Colonic mucosa (tissue), 4 donors: ENCODE data around the gene RAB40B. TPM values are rescaled to one million over a fixed set of nuclear protein-coding genes. Genes with fewer than 3 reads are reported as not detected.

Source experiments
- DNase-seq: peaks from one replicate; pipeline ENCODE4 v3.0.0-alpha.2; 2020
- H3K27ac ChIP-seq: fragments of 200-600 bp; one replicate; pipeline ENCODE4 v1.8.0; 2021
- H3K27me3 ChIP-seq: fragments of 200-600 bp; one replicate; pipeline ENCODE4 v1.8.0; 2021
- H3K36me3 ChIP-seq: fragments of 200-600 bp; one replicate; pipeline ENCODE4 v1.8.0; 2021
- H3K4me1 ChIP-seq: fragments of 200-600 bp; one replicate; pipeline ENCODE4 v1.8.0; 2021; ENCODE audit warnings: mild to moderate bottlenecking
- H3K4me3 ChIP-seq: fragments of 200-600 bp; one replicate; pipeline ENCODE4 v1.8.0; 2021
- H3K9ac ChIP-seq, 2 donors: one replicate each; pipeline ENCODE4 v1.7.0; 2013; ENCODE audit warnings: control low read depth in 2 of 2, low read depth in 2 of 2, low read length in 2 of 2
- H3K9me3 ChIP-seq: fragments of 200-600 bp; one replicate; pipeline ENCODE4 v1.8.0; 2021
- intact Hi-C: fragments of 100-400 bp; cut with DNase I; formaldehyde crosslinking; loops from one replicate; pipeline ENCODE4 v1.14.1; 2022
- total RNA-seq, 2 donors: library from RNA; stranded (reverse); fragmentation: NEBNext Ultra II Directional in 1 of 2; extraction: Animal tissue kit (Norgen Biotek cat#: 25700) in 1 of 2; gene quantifications; one replicate each; pipeline ENCODE4 v1.2.1, GENCODE V29; 2021
- TF ChIP-seq, protein P1 (sequence below): fragments of 200-600 bp; IDR thresholded peaks from one replicate; pipeline ENCODE4 v1.8.0; 2022; ENCODE audit warnings: antibody characterized with exemption, mild to moderate bottlenecking
- donor health status: healthy.
- donor health status: DM: no; HTN: no; CAD: no.
- donor health status: DM: no; HTN: no; CAD: no.

The RAB40B gene
- total RNA-seq, 2 donors from 2014 or later: 34.7 to 35.8 TPM

DNA sequence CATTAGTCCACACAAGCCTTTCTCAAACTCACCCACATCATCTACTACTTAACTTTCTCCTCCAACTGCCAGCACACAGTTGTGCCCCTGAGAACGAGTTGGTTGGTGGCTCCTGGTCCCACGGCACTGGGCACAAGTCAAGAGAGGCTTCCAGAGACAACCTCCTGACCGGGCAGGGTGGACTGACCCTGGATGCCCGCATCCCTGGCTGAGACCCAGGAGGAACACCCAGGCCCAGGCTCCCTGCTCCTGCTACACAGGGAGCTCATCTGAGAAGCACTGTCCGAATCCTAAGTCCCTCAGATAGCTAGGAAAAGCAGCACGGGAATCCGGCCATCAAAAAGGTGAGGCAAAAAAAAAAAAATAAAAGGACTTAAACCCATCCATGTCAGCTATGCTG, 79.3 kb downstream of the RAB40B start:
- H3K9me3 ChIP-seq: no peaks in the 10 kb centered on the region
- H3K27ac ChIP-seq: no peak overlapping the region
- no peak for DNase-seq
- no peaks in the 10 kb centered on the region for H3K27me3 ChIP-seq
- H3K9ac ChIP-seq: no peak overlapping the region
- no peaks in the 10 kb centered on the region for H3K4me1 ChIP-seq
- TF ChIP-seq, protein P1, sequence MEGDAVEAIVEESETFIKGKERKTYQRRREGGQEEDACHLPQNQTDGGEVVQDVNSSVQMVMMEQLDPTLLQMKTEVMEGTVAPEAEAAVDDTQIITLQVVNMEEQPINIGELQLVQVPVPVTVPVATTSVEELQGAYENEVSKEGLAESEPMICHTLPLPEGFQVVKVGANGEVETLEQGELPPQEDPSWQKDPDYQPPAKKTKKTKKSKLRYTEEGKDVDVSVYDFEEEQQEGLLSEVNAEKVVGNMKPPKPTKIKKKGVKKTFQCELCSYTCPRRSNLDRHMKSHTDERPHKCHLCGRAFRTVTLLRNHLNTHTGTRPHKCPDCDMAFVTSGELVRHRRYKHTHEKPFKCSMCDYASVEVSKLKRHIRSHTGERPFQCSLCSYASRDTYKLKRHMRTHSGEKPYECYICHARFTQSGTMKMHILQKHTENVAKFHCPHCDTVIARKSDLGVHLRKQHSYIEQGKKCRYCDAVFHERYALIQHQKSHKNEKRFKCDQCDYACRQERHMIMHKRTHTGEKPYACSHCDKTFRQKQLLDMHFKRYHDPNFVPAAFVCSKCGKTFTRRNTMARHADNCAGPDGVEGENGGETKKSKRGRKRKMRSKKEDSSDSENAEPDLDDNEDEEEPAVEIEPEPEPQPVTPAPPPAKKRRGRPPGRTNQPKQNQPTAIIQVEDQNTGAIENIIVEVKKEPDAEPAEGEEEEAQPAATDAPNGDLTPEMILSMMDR: no peak
- H3K36me3 ChIP-seq: peaks cover 18% of the 10 kb centered on the region
- no peak overlapping the region for H3K4me3 ChIP-seq
- intact Hi-C loops: no loop called here

GRCh38 chr17:82616021-82616711, 82.3 kb downstream of the RAB40B start:
- no peak for DNase-seq
- H3K4me1 ChIP-seq: no peaks in the 10 kb centered on the region
- intact Hi-C loops: no loop called here
- H3K4me3 ChIP-seq: no peak overlapping the region
- no peak overlapping the region for H3K27ac ChIP-seq
- no peak overlapping the region for H3K9ac ChIP-seq
- TF ChIP-seq, protein P1: no peak
- H3K27me3 ChIP-seq: no peaks in the 10 kb centered on the region
- H3K36me3 ChIP-seq: peaks cover 18% of the 10 kb centered on the region
- H3K9me3 ChIP-seq: no peaks in the 10 kb centered on the region

DNA sequence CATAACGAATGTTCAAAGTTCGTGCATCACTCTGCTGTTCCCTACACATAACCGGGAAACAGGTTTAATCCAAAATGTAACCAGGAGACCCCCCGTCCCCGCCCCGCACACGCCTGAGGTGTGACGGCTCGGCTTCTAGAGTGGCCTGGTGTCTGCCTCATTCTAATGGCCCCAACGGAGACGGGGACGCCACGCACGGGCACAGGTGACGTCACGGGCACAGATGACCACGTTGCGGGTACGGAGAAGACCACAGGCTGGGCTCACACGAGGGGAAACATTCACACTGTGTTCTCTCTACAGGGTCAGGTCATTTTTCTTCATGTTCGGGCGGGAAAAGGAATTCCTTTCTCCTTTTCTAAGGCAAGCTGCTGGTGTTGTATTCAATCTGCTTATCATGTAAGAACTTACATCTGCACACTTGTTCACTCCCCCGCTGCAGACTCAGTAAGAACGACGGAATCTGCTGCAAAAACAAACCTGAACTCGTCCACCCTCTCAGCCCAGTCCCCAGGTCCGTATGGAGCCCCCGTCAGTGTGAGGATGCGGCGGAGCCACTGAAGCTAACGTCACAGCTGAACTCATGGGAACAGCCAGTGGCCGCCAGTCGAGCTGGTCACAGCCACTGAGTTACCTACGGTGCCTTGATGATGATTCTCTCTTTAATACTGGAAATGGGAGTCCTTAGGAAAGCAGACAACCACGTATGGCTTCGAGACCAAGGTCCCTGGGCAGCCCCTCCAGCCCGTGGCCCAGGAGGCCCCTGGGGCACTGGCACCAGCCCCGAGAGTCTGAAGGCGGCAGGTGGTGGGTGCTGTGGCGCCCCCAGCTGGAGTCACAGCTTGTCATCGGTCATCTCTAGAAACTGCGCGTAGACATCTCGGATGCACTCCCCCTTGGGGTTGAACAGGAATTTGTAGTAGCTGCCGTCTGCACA, 83.1 kb downstream of the RAB40B start:
- TF ChIP-seq, protein P1: no peak
- Histone ChIP-seq H3K9ac (no peak overlapping the region), H3K4me1 (no peaks in the 10 kb centered on the region), H3K36me3 (peaks cover 18% of the 10 kb centered on the region), H3K27me3 (no peaks in the 10 kb centered on the region), H3K9me3 (no peaks in the 10 kb centered on the region), H3K27ac (no peak overlapping the region), H3K4me3 (no peak overlapping the region)
- intact Hi-C loops: no loop called here
- no peak for DNase-seq

DNA sequence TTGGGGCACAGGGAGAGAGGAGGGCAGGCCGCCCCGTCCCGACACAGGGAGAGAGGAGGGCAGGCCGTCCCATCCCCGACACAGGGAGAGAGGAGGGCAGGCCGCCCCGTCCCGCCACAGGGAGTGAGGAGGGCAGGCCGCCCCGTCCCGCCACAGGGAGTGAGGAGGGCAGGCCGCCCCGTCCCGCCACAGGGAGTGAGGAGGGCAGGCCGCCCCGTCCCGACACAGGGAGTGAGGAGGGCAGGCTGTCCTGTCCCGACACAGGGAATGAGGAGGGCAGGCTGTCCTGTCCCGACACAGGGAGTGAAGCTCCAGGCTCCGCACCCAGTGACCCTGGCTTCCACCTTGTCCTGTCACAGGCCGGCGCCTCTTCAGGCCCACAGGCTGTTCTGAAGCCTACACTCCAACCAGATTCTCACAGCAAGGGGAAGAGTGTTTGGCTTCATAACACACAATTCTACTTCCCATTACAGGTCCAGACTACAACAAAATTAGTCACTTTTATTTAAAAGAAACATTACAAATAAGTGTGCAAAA, 84.3 kb downstream of the RAB40B start:
- no peaks in the 10 kb centered on the region for H3K9me3 ChIP-seq
- TF ChIP-seq, protein P1: no peak
- no peaks in the 10 kb centered on the region for H3K4me1 ChIP-seq
- intact Hi-C loops: no loop called here
- no peaks in the 10 kb centered on the region for H3K27me3 ChIP-seq
- peaks cover 18% of the 10 kb centered on the region for H3K36me3 ChIP-seq
- no peak overlapping the region for H3K4me3 ChIP-seq
- H3K27ac ChIP-seq: no peak overlapping the region
- H3K9ac ChIP-seq: no peak overlapping the region
- DNase-seq: no peak

- peaks cover 14% of the 10 kb centered on the region for H3K36me3 ChIP-seq
- TF ChIP-seq, protein P1: no peak
- H3K27me3 ChIP-seq: no peaks in the 10 kb centered on the region
- H3K4me3 ChIP-seq: no peak overlapping the region
- no peaks in the 10 kb centered on the region for H3K9me3 ChIP-seq
- no peak overlapping the region for H3K9ac ChIP-seq
- DNase-seq: no peak
- intact Hi-C loops: no loop called here
- H3K4me1 ChIP-seq: no peaks in the 10 kb centered on the region
- no peak overlapping the region for H3K27ac ChIP-seq
Observed at GRCh38 chr17:82613283-82614094, 85.0 kb downstream of the RAB40B start.
